GM19438 (cell line): ENCODE data around the gene MEIS1.

Experiments
- ATAC-seq: cut with Tn5 transposase; IDR thresholded peaks from one replicate; pipeline ENCODE4 v1.9.1; 2021; ENCODE audit warnings: low read depth; ENCODE audit not compliant: unreplicated experiment

MEIS1 gene

DNA sequence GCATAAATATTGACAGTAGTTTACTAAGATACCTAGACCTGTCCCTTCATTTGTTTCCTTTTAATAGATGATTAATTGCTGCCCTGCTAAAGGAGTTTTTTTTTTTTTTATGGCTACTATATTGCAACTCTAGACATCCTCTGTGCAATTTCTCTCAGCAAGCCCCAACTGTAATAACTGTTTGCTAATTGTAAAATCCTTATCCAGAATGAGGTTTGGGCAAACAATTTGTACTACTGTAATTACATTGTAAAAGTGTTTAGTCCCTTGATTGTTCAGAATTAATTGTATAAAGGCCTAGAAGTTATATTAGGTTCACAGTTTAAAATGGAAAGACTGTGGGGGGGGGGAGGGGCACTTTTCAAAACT is 3.7 kb upstream of the MEIS1 start:
- ATAC-seq: no peak

- ATAC-seq: no peak
Measured at GRCh38 chr2:66431846-66432587, 2.9 kb upstream of the MEIS1 start.

DNA sequence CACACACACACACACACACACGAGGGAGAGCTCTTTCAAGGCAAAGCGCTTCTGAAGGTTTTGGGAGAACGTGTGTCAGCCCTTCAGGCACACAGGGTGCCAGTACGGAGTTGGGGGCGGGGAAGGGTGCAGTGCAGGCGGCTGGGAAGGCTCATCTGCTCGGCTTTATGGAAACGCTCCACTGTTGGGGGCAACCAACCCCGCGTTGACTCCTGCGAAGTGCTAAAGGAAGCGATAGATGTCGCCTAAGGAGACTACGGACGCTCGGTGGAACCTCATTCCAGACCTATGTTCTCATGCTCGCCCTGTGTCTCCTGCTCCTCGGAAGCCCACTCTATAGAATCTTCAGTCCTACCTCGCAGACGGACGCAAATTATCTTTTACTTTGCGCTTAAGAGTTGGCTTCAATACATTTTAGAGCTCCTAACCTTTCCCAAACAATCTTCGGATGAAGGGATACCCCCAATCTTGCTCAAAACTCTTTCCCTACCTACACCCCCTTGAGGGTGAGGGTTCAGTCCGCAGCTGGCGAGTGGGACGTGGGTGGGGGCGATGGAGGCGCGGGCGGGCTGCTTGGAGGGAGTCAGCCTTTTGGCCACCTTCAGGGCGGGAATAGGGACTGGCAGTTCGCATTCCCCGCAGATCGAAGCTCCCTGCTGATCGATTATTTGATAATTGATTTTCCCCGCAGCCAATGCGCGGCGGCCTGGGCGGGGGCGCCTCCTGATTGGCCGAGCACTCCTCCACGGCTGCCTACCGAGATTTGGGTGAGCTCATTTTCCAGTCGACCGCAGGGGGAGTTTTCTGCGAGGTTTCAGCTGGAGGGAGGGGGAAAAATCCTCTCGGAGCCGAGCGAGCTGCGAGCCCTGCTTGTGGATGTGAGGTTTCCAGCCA is 1.9 kb upstream of the MEIS1 start:
- ATAC-seq: no peak

- no peak for ATAC-seq
Measured at GRCh38 chr2:66433695-66433944, 1.3 kb upstream of the MEIS1 start.

- ATAC-seq: peak; percentile 49
Measured at GRCh38 chr2:66433945-66434678, 813 bp upstream of the MEIS1 start.

- ATAC-seq: no peak
Measured at GRCh38 chr2:66435549-66435875, 587 bp downstream of the MEIS1 start.

GRCh38 chr2:66435963-66436362 is 1.0 kb downstream of the MEIS1 start:
- ATAC-seq: no peak

DNA sequence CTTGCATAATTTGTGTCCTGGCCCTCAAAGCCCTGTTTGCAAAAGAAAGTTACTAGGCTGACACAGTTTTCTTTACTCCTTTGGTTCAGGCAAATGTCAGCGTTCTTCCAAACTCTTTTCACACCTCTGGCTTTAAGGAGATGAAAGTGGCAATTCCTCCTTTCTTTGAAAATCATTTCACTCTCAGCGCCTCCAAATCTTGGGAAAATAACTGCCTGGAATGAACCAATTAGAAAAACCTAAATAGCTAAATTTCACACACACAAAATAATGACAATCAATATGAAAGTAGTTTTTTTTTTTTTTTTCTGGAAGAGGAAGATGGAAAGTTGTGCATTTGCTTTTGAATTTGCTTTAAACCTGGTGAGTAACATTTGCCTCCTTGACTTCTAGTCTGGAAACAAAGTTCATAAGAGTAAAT is 1.7 kb downstream of the MEIS1 start:
- no peak for ATAC-seq

GRCh38 chr2:66437109-66437690 is 2.3 kb downstream of the MEIS1 start:
- no peak for ATAC-seq

GRCh38 chr2:66437691-66438497 is 3.0 kb downstream of the MEIS1 start:
- no peak for ATAC-seq

DNA sequence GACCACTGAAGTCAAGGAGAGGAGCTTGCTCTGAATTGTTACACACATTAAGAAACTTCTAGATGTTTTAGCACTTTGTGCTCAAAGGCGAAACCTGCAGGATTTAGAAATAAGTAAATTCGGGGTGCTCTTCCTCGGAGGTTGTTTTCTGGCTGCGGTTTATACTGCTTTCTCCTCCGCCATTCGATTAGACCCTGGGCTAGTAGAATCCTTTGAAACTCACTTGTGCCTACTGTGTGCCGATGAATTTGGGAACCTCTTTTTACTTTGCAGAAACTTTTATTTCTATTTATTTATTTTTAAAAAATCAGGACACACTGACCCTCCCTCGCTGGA is 3.5 kb downstream of the MEIS1 start:
- no peak for ATAC-seq

GRCh38 chr2:66438891-66439811 is 4.2 kb downstream of the MEIS1 start:
- no peak for ATAC-seq

DNA sequence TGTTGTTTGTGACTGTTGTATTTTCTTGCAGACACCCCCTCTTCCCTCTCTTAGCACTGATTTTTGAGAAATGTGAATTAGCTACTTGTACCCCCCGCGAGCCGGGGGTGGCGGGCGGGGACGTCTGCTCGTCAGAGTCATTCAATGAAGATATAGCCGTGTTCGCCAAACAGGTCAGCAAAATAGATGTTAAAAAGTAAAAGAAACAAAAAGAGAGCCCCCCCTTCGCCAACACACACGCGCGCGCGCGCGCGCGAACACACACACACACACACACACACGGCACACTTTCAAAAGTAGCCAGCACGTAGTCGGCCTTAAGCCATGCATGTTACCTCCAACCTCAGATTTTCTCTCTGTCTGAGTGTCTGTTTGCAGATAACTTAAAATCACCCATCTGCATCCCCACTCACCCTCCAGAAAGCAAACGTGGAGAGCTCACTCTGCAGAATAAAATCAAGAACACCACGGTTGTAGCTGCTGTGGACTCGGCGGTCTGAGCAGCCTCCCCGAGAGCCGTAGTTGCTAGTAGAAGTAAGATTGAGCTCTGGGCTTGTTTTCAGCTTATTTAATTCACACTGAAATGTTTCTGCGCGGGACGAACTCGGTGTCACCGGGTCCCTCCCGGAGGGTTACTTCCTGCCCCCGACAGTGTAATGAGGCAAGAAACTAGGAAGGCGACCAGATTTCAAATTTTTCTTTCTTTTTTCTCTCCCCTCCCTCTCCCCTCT is 5.1 kb downstream of the MEIS1 start:
- ATAC-seq: no peak

GRCh38 chr2:66440708-66441497 is 6.0 kb downstream of the MEIS1 start:
- ATAC-seq: no peak

DNA sequence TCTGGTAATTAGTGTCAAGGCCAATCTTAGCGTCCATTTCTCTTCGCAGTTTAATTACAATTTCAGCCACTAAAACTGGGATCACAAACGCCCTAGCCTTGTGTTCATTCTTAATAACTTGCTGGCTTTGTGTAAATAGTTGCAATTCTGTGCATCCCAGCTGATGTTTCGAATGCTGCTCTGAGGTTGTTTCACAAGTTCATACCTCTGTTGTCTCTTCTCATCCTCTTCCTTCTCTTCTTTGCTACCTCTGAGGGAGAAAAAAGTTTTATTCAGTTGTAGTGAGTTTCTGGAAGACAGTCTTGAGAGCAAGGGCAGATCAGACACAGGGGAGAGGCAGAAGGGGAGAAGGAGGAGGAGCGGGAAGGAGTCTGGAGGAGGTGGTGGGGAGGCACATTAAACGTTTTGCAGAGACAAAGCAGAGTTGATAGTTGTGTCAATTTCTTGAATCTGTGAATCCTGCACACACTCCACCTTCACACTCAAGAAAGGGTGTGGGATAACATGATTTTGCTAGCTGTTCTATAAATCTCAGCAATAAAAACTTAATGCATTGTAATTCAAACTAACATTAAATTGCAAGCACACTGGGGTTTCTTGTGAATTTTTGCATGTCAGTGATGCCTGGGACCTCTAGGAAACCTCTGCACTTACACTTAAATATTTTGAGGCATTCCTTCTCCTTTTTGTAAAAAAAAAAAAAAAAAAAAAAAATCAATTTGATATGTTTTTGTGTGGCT is 6.8 kb downstream of the MEIS1 start:
- ATAC-seq: no peak

- no peak for ATAC-seq
Measured at GRCh38 chr2:66442516-66443185, 7.7 kb downstream of the MEIS1 start.
